K562 (cell line): Measurements from ENCODE around the gene TMTC2. TPM values are rescaled to one million over a fixed set of nuclear protein-coding genes. Genes with fewer than 3 reads are reported as not detected.

Experiments
- ATAC-seq: fragments of 200-7000 bp; cut with Tn5 transposase; 3 replicates; pipeline ENCODE4 v1.9.1; 2020; ENCODE audit warnings: moderate library complexity
- BruUV-seq: library from RNA; stranded (reverse); fragments of 400-500 nt; replicated peaks from 2 replicates; lab custom pipeline; 2021; lab: Mats Ljungman, UMichigan
- CTCF ChIA-PET: fragments of 300-600 bp; formaldehyde crosslinking; extraction: SDS; loops from one replicate; lab custom pipeline; 2021; ENCODE audit warnings: low intra/inter-chr PET ratio; lab: Yijun Ruan, JAX
- POLR2A ChIA-PET: fragments of 300-600, 350-650 bp; sonication (Branson Sonifier 250); formaldehyde crosslinking; extraction: SDS; loops from one replicate; lab custom pipeline; 2021; ENCODE audit warnings: antibody characterized with exemption, inconsistent platforms; lab: Yijun Ruan, JAX
- DNase-seq, 4 experiments: peaks; one replicate each; pipeline versions ENCODE4 v3.0.0 to v3.0.0-alpha.2; 2011 to 2018; ENCODE audit warnings: low spot score in 3 of 4, mixed read lengths in 3 of 4; ENCODE audit errors: extremely low read depth in 1 of 4
- FAIRE-seq: peaks from 2 replicates; lab custom pipeline; 2011; peaks lifted over from hg19 to GRCh38; lab: Jason Lieb, UNC
- H2AFZ ChIP-seq: 2 replicates; pipeline ENCODE4 v1.6.0; 2011; ENCODE audit warnings: low read depth, low read length, control low read depth, inconsistent platforms
- H3K27ac ChIP-seq: fragments of 200-600 bp; 3 replicates; pipeline ENCODE4 v1.8.0; 2011; ENCODE audit warnings: low read depth, mild to moderate bottlenecking, control low read depth, inconsistent platforms, low read length, moderate library complexity, mixed read lengths; ENCODE audit errors: extremely low read depth
- H3K27me3 ChIP-seq, 2 experiments: fragments of 300-600 bp in 1 of 2; 2 replicates in 1 of 2; 3 replicates in 1 of 2; pipeline versions ENCODE4 v1.6.0 to v1.8.0; 2011; ENCODE audit warnings: inconsistent platforms in 2 of 2, low read length in 2 of 2, mild to moderate bottlenecking in 1 of 2, mixed read lengths in 1 of 2, moderate library complexity in 1 of 2; ENCODE audit not compliant: control insufficient read depth in 2 of 2, insufficient read depth in 2 of 2
- H3K36me3 ChIP-seq: fragments of 300-600 bp; 3 replicates; pipeline ENCODE4 v1.8.0; 2011; ENCODE audit warnings: mild to moderate bottlenecking, low read length, inconsistent platforms; ENCODE audit not compliant: control insufficient read depth, insufficient read depth
- H3K4me1 ChIP-seq, 2 experiments: fragments of 200-600 bp in 1 of 2; replicated peaks in 1 of 2; 2 replicates in 1 of 2; 3 replicates in 1 of 2; pipeline versions ENCODE4 v1.5.1 to v1.8.0; 2011; ENCODE audit warnings: inconsistent platforms in 2 of 2, low read length in 2 of 2, mild to moderate bottlenecking in 1 of 2, mixed read lengths in 1 of 2, moderate library complexity in 1 of 2; ENCODE audit not compliant: control insufficient read depth in 2 of 2, insufficient read depth in 2 of 2
- H3K4me2 ChIP-seq: 2 replicates; pipeline ENCODE4 v1.6.1; 2011; ENCODE audit warnings: low read length, control low read depth, inconsistent platforms, mixed read lengths; ENCODE audit not compliant: insufficient read depth
- H3K4me3 ChIP-seq: fragments of 200-600 bp; sonication (generic), shearing (Covaris generic); 2 replicates; pipeline ENCODE4 v1.5.1; 2016; ENCODE audit warnings: control low read depth, inconsistent platforms
- H3K79me2 ChIP-seq: fragments of 200-600 bp; 3 replicates; pipeline ENCODE4 v1.8.0; 2011; ENCODE audit warnings: low read length, inconsistent platforms; ENCODE audit not compliant: control insufficient read depth, insufficient read depth
- H3K9ac ChIP-seq, 2 experiments: 2 replicates each; pipeline versions ENCODE4 v1.6.0 to v1.6.1; 2011; ENCODE audit warnings: low read depth in 2 of 2, low read length in 2 of 2, control low read depth in 1 of 2, inconsistent platforms in 1 of 2, mild to moderate bottlenecking in 1 of 2, mixed read lengths in 1 of 2; ENCODE audit not compliant: insufficient read depth in 1 of 2
- H3K9me1 ChIP-seq: one replicate; pipeline ENCODE4 v1.6.0; 2011; ENCODE audit warnings: inconsistent platforms, mild to moderate bottlenecking, low read length, moderate library complexity; ENCODE audit not compliant: control insufficient read depth, insufficient read depth
- H3K9me3 ChIP-seq: replicated peaks from 2 replicates; pipeline ENCODE4 v1.5.1; 2011; ENCODE audit warnings: low read depth, low read length, inconsistent platforms; ENCODE audit not compliant: control insufficient read depth, insufficient read depth
- H4K20me1 ChIP-seq: replicated peaks from 2 replicates; pipeline ENCODE4 v1.6.1; 2011; ENCODE audit warnings: low read length, inconsistent platforms, mixed read lengths; ENCODE audit not compliant: control insufficient read depth, insufficient read depth
- ATF7 ChIP-seq: fragments of 450-650 bp; IDR thresholded peaks from 2 replicates; pipeline ENCODE4 v1.7.1; 2014; ENCODE audit warnings: mild to moderate bottlenecking, moderate library complexity
- C11orf30 ChIP-seq: fragments of 450-650 bp; IDR thresholded peaks from 2 replicates; pipeline ENCODE4 v1.6.1; 2016; ENCODE audit warnings: low read depth, mild to moderate bottlenecking
- JUNB ChIP-seq: fragments of 450-650 bp; formaldehyde crosslinking; conservative IDR thresholded peaks from 2 replicates; pipeline ENCODE4 v1.4.0; 2020; ENCODE audit warnings: mild to moderate bottlenecking
- KAT7 ChIP-seq: sonication (generic); formaldehyde crosslinking; IDR thresholded peaks from 2 replicates; pipeline ENCODE4 v1.8.0; 2022; ENCODE audit warnings: missing genetic modification reagents, mild to moderate bottlenecking, borderline replicate concordance
- RFX1 ChIP-seq: fragments of 450-650 bp; IDR thresholded peaks from 2 replicates; pipeline ENCODE4 v1.6.1; 2016; ENCODE audit warnings: mild to moderate bottlenecking, moderate library complexity
- RFX5 ChIP-seq: IDR thresholded peaks from 2 replicates; pipeline ENCODE4 v1.6.1; 2011; ENCODE audit warnings: low read depth, mild to moderate bottlenecking, improper control_type of control experiment, low read length
- SMC3 ChIP-seq: conservative IDR thresholded peaks from 2 replicates; pipeline ENCODE4 v1.6.1; 2011; ENCODE audit warnings: low read depth, low read length, improper control_type of control experiment; ENCODE audit not compliant: insufficient read depth
- ZNF778 ChIP-seq: fragments of 450-650 bp; formaldehyde crosslinking; IDR thresholded peaks from 2 replicates; pipeline ENCODE4 v1.4.0; 2020; ENCODE audit warnings: mild to moderate bottlenecking, moderate library complexity
- ZSCAN32 ChIP-seq: fragments of 450-650 bp; formaldehyde crosslinking; IDR thresholded peaks from 2 replicates; pipeline ENCODE4 v1.4.0; 2020; ENCODE audit warnings: mild to moderate bottlenecking, moderate library complexity
- in situ Hi-C: fragments of 300-500 bp; cut with MboI; formaldehyde crosslinking; loops from 4 replicates; pipeline ENCODE4 v1.15.0; 2018; ENCODE audit warnings: inconsistent platforms, mixed read lengths
- intact Hi-C: fragments of 100-400 bp; cut with micrococcal nuclease; formaldehyde crosslinking; loops from 2 replicates; pipeline ENCODE4 v1.14.2; 2022
- polyA plus RNA-seq, 8 experiments: library from polyadenylated mRNA; depleted of rRNA in 4 of 8; stranded (reverse) in 5 of 8; unstranded in 3 of 8; fragments of >200 nt; fragmentation: Nextera tagmentation in 2 of 8; fragmentation: Illumina TruSeq in 1 of 8; extraction: Ambion mirVana in 2 of 8; extraction: Trizol in 1 of 8; gene quantifications; 2 replicates each; pipeline versions ENCODE4 v1.2.1 to v1.2.3, GENCODE V29; 2011 to 2014; ENCODE audit warnings: inconsistent platforms in 1 of 8, missing spikeins in 1 of 8
- total RNA-seq, 7 experiments: library from RNA; depleted of rRNA in 6 of 7; stranded (reverse); fragments of >200 nt in 6 of 7; fragmentation: Illumina TruSeq in 2 of 7; extraction: Trizol in 2 of 7; gene quantifications; 2 replicates each; pipeline versions ENCODE4 v1.2.1 to v1.2.3, GENCODE V29; 2011 to 2021; ENCODE audit warnings: low replicate concordance in 1 of 7
- TF ChIP-seq, protein P1 (sequence below): sonication (generic); formaldehyde crosslinking; IDR thresholded peaks from 2 replicates; pipeline ENCODE4 v1.8.1; 2023; ENCODE audit warnings: mild to moderate bottlenecking, missing genetic modification reagents

The TMTC2 gene
- total and polyA plus RNA-seq, 9 of the 15 experiments (the other 6 are each of a cell fraction or from before 2014, with no cell fraction given) = 0.29 to 1.1 (median 0.55) TPM

- no TSS peak for BruUV-seq
- in situ Hi-C loops (no loop called here), intact Hi-C loops (no loop called here)
- no peak overlapping the region for H2AFZ ChIP-seq
- no peak overlapping the region for H3K27ac ChIP-seq
- no peak overlapping the region for H3K4me2 ChIP-seq
- no peak for FAIRE-seq
- no peaks in the 10 kb centered on the region for H3K36me3 ChIP-seq
- no peak overlapping the region for H3K9ac ChIP-seq
- DNase-seq = no peak
- no peak overlapping the region for H3K4me3 ChIP-seq
- ChIA-PET CTCF (no interaction called here), POLR2A (no interaction called here)
- no peak for ATAC-seq
- H3K9me3 ChIP-seq = no peaks in the 10 kb centered on the region
- no peaks in the 10 kb centered on the region for H3K27me3 ChIP-seq
- H3K9me1 ChIP-seq = no peaks in the 10 kb centered on the region
- no peak for TF ChIP-seq JUNB
- TF ChIP-seq RFX5 = no peak
- no peak for TF ChIP-seq SMC3
- no peak for TF ChIP-seq ZNF778 (CRISPR knock-in tag)
- no peak for TF ChIP-seq KAT7 (CRISPR knock-in tag)
- TF ChIP-seq RFX1 = no peak
- TF ChIP-seq ZSCAN32 (CRISPR knock-in tag) = no peak
- no peak for TF ChIP-seq C11orf30
- no peak for TF ChIP-seq ATF7
- TF ChIP-seq, protein P1, sequence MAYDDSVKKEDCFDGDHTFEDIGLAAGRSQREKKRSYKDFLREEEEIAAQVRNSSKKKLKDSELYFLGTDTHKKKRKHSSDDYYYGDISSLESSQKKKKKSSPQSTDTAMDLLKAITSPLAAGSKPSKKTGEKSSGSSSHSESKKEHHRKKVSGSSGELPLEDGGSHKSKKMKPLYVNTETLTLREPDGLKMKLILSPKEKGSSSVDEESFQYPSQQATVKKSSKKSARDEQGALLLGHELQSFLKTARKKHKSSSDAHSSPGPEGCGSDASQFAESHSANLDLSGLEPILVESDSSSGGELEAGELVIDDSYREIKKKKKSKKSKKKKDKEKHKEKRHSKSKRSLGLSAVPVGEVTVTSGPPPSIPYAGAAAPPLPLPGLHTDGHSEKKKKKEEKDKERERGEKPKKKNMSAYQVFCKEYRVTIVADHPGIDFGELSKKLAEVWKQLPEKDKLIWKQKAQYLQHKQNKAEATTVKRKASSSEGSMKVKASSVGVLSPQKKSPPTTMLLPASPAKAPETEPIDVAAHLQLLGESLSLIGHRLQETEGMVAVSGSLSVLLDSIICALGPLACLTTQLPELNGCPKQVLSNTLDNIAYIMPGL (CRISPR knock-in tag) = no peak
- H3K4me1 ChIP-seq = no peaks in the 10 kb centered on the region
- no peaks in the 10 kb centered on the region for H4K20me1 ChIP-seq
- H3K79me2 ChIP-seq = no peaks in the 10 kb centered on the region
These were observed 120.5 kb downstream of the TMTC2 start for GRCh38 chr12:82807132-82807737.
